GM18499 (cell line): Measurements from ENCODE around the gene PCDH9.
"Not testable (repeated sequence)": the region's sequence is repeated elsewhere in the genome, so short reads cannot be mapped to it uniquely, and the experiment has no call there.

Experiments used
- ATAC-seq: cut with Tn5 transposase; IDR thresholded peaks from one replicate; pipeline ENCODE4 v1.9.1; 2021; ENCODE audit warnings: moderate number of reproducible peaks; ENCODE audit not compliant: insufficient read depth, unreplicated experiment

PCDH9 gene

GRCh38 chr13:66937423-66937822, 292.7 kb downstream of the PCDH9 start:
- ATAC-seq: no peak

DNA sequence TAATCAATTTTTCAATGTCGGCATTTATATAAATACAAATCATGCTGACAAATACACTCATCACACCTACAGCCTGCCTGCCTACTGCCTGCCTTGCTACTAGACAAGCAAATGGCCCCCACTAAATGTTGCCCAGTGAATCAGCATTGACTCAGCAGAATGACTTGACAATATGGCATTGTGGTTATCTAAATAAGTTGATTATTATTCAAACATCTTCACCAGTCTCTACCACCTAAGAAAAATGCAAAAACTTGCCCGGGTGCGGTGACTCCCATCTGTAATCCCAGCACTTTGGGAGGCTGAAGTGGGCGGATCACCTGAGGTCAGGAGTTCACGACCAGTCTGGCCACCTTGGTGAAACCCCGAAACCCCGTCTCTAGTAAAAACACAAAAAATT, 296.1 kb downstream of the PCDH9 start:
- no peak for ATAC-seq

DNA sequence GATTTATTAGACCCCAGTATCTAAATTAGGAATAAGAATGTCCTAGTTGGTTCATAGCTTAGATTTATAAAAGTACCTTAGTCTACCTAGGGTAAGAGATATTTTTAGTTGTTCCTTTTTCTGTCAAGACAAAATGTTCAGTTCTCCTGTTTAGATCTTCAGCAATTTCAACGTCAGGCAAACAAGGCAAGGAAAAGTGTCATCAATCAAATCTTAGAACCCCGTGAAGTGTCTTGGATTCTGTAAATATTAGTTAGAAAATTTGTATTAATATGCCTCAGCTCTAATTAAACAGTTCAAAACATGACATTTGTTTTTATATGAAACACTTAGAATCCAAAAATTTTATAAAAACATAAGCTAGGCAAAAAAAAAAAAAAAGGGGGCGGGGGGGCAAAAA, 296.6 kb downstream of the PCDH9 start:
- ATAC-seq: no peak

DNA sequence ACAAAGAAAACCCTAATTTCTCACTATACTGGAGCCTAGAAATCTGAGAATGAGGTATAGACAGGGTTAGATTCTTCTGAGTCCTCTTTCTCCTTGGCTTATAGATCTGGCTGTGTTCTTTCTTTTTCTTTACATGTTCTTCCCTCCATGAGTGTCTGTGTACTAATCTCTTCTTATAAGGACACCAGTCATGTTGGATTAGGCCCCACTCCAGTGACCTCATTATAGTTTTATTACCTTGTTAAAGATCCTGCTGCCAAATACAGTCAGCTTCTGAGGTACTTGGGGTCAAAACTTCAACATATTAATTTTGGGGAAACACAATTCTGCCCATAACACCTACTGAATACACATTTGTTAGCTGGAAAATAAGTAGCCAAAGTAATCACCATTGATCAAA, 302.6 kb downstream of the PCDH9 start:
- no peak for ATAC-seq

DNA sequence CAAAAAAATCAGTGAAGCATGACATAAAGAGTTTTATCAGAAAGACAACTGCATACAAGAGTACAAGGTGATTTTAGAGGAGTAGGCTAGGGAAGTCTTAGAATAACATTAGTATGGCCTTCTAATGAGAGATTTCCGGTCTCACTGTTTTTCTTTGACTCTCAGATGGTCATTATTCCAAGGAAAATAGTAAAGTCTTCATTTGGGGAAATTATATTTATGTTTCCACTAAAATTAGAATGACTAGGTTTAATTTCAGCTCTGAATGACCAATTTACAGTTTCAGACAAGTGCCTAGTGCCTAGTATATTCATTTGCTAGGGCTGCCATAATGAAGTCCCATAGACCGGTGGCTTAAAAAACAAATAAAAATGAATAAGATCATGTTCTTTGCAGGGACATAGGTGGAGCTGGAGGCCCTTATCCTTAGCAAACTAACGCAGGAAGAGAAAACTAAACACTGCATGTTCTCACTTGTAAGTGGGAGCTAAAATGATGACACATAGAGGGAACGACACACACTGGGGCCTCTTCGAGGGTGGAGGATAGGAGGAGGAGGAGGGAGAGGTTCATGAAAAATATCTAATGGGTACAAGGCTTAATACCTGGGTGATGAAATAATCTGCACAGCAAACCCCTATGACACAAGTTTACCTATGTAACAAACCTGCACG, 303.1 kb downstream of the PCDH9 start:
- no peak for ATAC-seq

DNA sequence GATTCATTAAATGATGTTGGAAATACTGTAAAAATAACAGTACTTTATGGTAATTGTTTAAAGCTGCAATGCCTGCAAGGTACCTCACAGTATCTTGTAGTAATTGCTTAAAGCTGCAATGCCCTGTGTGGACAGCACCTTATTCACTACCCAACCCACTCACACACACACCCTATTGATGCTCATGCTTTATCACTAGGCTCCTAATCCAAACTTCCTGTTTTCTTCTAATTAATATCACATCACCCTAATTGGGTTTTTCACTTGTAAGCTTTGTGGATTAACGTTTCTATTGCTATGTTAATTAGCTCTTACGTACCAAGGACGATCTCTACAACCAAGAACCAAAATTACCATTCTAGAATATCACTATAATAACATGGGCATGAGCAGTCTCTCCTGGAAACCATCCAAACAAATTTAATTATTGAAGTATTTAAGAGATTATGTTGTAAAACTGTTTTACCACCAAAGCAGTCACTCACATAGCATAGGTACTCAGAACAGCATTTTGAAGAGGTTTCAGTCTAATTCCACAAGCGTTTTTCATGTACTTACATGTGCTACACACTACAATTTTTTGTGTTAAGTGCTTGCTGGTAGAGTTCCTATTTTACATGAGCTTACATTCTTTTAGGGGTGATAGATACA, 303.8 kb downstream of the PCDH9 start:
- ATAC-seq: no peak

- ATAC-seq: no peak
Measured at GRCh38 chr13:66922444-66922843, 307.7 kb downstream of the PCDH9 start.

GRCh38 chr13:66921437-66921836, 308.7 kb downstream of the PCDH9 start:
- ATAC-seq: no peak

GRCh38 chr13:66915596-66916185, 314.4 kb downstream of the PCDH9 start:
- ATAC-seq: no peak

DNA sequence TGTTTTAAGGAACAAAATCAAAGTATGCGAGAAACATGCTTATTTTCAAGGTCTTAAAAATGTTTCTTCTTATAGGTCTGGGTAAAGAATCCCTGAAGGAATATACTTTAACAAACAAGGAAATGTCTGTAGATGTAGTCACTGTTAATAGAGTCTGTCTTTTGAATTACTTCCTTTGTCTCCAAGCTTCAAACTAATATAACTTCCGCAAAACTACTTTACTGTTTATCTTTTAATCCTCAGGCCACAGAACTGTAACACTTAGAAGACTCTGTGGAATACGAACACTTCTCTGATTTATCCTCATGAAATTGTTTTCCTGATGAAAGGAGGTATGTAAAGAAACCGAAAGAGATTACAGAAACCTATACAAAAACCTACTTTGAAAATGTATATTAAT, 316.0 kb downstream of the PCDH9 start:
- no peak for ATAC-seq

DNA sequence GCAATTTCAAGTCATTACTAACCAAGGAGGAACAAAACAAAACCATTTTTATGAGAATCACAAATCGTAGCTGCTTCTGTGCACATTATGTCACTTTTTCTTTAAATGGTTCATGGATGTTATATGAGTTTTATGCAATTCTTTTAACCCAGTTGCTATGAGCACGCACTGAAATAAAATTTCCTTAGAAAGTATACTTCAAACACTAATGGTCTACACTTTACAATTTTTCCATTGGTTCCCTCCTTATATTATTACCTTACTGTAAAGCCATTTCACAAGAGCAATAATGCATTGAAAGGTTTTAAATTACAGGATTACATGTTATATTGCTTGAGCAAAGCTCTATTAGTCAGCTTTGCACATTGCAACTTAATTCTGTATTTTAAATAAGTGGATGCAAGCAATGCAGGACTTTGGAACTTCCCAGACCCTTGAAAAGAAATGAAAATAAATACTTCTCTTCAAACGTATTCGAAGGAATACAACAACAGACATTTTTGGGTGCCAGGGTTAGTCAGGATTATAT, 318.7 kb downstream of the PCDH9 start:
- no peak for ATAC-seq

DNA sequence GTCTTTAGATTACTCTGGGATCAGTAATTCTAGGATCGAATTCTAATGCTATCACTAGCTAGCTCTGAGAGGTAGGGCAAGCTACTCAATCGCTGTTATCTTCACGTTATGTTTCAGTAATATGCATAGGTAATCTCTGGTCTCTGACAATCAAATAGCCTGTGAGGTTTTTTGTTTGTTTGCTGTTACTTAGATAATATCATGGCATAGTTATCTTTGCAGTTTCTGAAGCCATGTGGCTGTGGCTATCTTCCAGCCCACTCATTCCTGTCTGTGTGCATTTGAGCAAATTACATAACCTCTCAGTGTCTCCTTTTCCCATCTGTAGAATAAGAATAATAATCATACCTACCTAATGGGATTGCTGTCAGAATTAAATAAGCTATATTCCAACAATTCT, 330.2 kb downstream of the PCDH9 start:
- no peak for ATAC-seq

- ATAC-seq: no peak
Measured at GRCh38 chr13:66896933-66897332, 333.2 kb downstream of the PCDH9 start.

DNA sequence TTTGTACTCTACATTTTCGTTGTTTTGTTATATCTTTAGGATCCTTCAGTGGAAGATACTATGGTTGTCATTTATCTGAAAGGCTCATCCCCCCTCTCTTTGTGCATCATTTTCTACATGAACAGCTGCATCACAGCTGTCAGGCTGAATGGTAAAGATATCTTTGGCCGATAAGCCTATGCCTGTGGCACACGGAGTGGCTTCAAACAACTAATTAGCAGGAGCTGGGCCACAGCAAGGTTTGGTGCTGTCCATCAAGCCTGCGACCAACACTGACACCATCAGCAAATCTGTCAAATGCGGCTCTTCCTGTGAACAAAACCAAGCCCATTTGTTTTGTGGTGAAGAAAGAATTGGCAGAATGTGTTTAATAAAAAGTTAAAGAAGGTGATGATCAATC, 334.4 kb downstream of the PCDH9 start:
- no peak for ATAC-seq

GRCh38 chr13:66895320-66895719, 334.8 kb downstream of the PCDH9 start:
- ATAC-seq: no peak

GRCh38 chr13:66888698-66889097, 341.4 kb downstream of the PCDH9 start:
- ATAC-seq: no peak

DNA sequence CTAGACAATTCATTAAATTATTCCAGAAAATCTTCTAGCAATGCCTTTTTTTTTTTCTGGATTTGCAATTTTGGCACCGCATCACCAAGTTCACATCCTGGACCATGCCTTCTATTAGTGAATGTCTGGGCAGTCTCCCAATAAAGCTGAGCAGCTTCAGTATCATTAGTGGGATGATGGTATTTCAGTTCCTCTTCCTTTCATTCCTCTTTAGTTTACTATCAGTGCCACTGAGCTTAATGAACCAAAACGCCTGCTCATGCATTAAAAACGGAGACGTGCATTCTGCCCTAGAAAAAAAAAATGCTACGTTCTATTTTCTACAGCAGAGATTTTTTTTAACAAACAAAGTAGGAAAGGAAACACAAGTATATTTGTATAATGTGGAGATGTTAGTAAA, 343.0 kb downstream of the PCDH9 start:
- no peak for ATAC-seq

- no peak for ATAC-seq
Measured at GRCh38 chr13:66886264-66886663, 343.9 kb downstream of the PCDH9 start.

DNA sequence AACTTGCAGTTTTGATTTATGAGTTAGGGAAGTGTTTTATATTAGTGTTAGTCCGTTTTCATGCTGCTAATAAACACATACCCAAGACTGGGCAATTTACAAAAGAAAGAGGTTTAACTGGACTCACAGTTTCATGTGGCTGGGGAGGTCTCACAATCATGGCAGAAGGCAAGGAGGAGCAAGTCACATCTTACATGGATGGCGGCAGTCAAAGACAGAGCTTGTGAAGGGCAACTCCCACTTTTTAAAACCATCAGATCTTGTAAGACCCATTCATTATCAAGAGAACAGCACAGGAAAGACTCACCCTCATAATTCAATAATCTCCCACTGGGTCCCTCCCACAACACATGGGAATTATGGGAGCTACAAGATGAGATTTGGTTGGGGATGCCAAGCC, 349.0 kb downstream of the PCDH9 start:
- not testable (repeated sequence) for ATAC-seq

- ATAC-seq: no peak
Measured at GRCh38 chr13:66879988-66880387, 350.1 kb downstream of the PCDH9 start.

GRCh38 chr13:66875264-66875663, 354.9 kb downstream of the PCDH9 start:
- ATAC-seq: no peak

GRCh38 chr13:66864627-66865026, 365.5 kb downstream of the PCDH9 start:
- ATAC-seq: no peak
